H9 (cell line): Measurements from ENCODE around the gene TFRC. TPM values are rescaled to one million over a fixed set of nuclear protein-coding genes. Genes with fewer than 3 reads are reported as not detected.

Experiments
- DNase-seq: peaks from one replicate; pipeline ENCODE4 v3.0.0-alpha.2; 2017
- H2AFZ ChIP-seq: one replicate; pipeline ENCODE4 v1.6.1; 2013; ENCODE audit warnings: mild to moderate bottlenecking, low read length, control low read depth, moderate library complexity
- H2AK5ac ChIP-seq: 2 replicates; pipeline ENCODE4 v1.6.1; 2013; ENCODE audit warnings: low read length, control low read depth, mixed read lengths; ENCODE audit not compliant: insufficient read length
- H2BK120ac ChIP-seq: one replicate; pipeline ENCODE4 v1.6.1; 2013; ENCODE audit warnings: low read depth, mild to moderate bottlenecking, low read length, control low read depth, inconsistent platforms; ENCODE audit not compliant: poor library complexity, severe bottlenecking
- H2BK12ac ChIP-seq: 2 replicates; pipeline ENCODE4 v1.6.1; 2013; ENCODE audit warnings: low read length, control low read depth, mixed read lengths, low read depth; ENCODE audit not compliant: insufficient read length
- H2BK15ac ChIP-seq: 2 replicates; pipeline ENCODE4 v1.6.1; 2013; ENCODE audit warnings: low read depth, low read length, control low read depth
- H2BK20ac ChIP-seq: one replicate; pipeline ENCODE4 v1.6.1; 2013; ENCODE audit warnings: low read depth, mild to moderate bottlenecking, low read length, control low read depth, inconsistent platforms; ENCODE audit not compliant: poor library complexity, severe bottlenecking
- H2BK5ac ChIP-seq: 2 replicates; pipeline ENCODE4 v1.6.1; 2013; ENCODE audit warnings: low read length, control low read depth, mixed read lengths; ENCODE audit not compliant: insufficient read length
- H3K14ac ChIP-seq: 2 replicates; pipeline ENCODE4 v1.6.1; 2013; ENCODE audit warnings: low read length, control low read depth; ENCODE audit not compliant: insufficient read depth
- H3K18ac ChIP-seq: 2 replicates; pipeline ENCODE4 v1.6.1; 2013; ENCODE audit warnings: low read depth, mild to moderate bottlenecking, mixed read lengths, low read length, control low read depth; ENCODE audit not compliant: insufficient read length
- H3K23ac ChIP-seq: 2 replicates; pipeline ENCODE4 v1.6.1; 2013; ENCODE audit warnings: low read length, control low read depth, mixed read lengths, low read depth; ENCODE audit not compliant: insufficient read length
- H3K23me2 ChIP-seq: 2 replicates; pipeline ENCODE4 v1.6.1; 2013; ENCODE audit warnings: low read depth, mild to moderate bottlenecking, mixed read lengths, low read length, control low read depth; ENCODE audit not compliant: insufficient read length, poor library complexity, severe bottlenecking
- H3K27ac ChIP-seq: 2 replicates; pipeline ENCODE4 v1.5.1; 2013; ENCODE audit warnings: low read length, control low read depth, mixed read lengths, low read depth; ENCODE audit not compliant: insufficient read length
- H3K27me3 ChIP-seq: 2 replicates; pipeline ENCODE4 v1.6.1; 2013; ENCODE audit warnings: low read length, control low read depth, inconsistent platforms; ENCODE audit not compliant: insufficient read depth
- H3K4ac ChIP-seq: 2 replicates; pipeline ENCODE4 v1.6.1; 2013; ENCODE audit warnings: low read depth, mild to moderate bottlenecking, control low read depth, inconsistent platforms, low read length, moderate library complexity
- H3K4me1 ChIP-seq: 2 replicates; pipeline ENCODE4 v1.6.1; 2013; ENCODE audit warnings: low read length, control low read depth, inconsistent platforms; ENCODE audit not compliant: insufficient read depth
- H3K4me2 ChIP-seq: 2 replicates; pipeline ENCODE4 v1.6.1; 2013; ENCODE audit warnings: low read length, control low read depth, mixed read lengths; ENCODE audit not compliant: insufficient read length, insufficient read depth
- H3K56ac ChIP-seq: 2 replicates; pipeline ENCODE4 v1.6.1; 2013; ENCODE audit warnings: low read depth, mild to moderate bottlenecking, mixed read lengths, low read length, control low read depth; ENCODE audit not compliant: insufficient read length
- H3K79me1 ChIP-seq: 2 replicates; pipeline ENCODE4 v1.6.1; 2013; ENCODE audit warnings: low read depth, mild to moderate bottlenecking, moderate library complexity, low read length, control low read depth, inconsistent platforms; ENCODE audit not compliant: insufficient read depth, poor library complexity, severe bottlenecking
- H3K79me2 ChIP-seq: 2 replicates; pipeline ENCODE4 v1.6.1; 2013; ENCODE audit warnings: low read length, control low read depth, inconsistent platforms; ENCODE audit not compliant: insufficient read depth
- H3K9ac ChIP-seq: 2 replicates; pipeline ENCODE4 v1.6.1; 2013; ENCODE audit warnings: low read length, control low read depth, mixed read lengths; ENCODE audit not compliant: insufficient read length; ENCODE audit errors: extremely low read depth
- H3K9me3 ChIP-seq: one replicate; pipeline ENCODE4 v1.6.1; 2013; ENCODE audit warnings: low read depth, low read length, inconsistent platforms; ENCODE audit not compliant: control insufficient read depth
- H3T11ph ChIP-seq: one replicate; pipeline ENCODE4 v1.6.1; 2013; ENCODE audit warnings: mild to moderate bottlenecking, low read length, control low read depth, inconsistent platforms
- H4K20me1 ChIP-seq: one replicate; pipeline ENCODE4 v1.6.1; 2013; ENCODE audit not compliant: control insufficient read depth, insufficient read length, insufficient read depth
- H4K5ac ChIP-seq: 2 replicates; pipeline ENCODE4 v1.6.1; 2013; ENCODE audit warnings: low read depth, mild to moderate bottlenecking, mixed read lengths, low read length, control low read depth; ENCODE audit not compliant: insufficient read length
- H4K8ac ChIP-seq: replicated peaks from 2 replicates; pipeline ENCODE4 v1.6.1; 2013; ENCODE audit warnings: low read length, control low read depth, mixed read lengths, low read depth; ENCODE audit not compliant: insufficient read length
- H4K91ac ChIP-seq: 2 replicates; pipeline ENCODE4 v1.6.1; 2013; ENCODE audit warnings: low read depth, mild to moderate bottlenecking, moderate library complexity, mixed read lengths, low read length, control low read depth; ENCODE audit not compliant: insufficient read length
- H3K27ac Mint-ChIP-seq, 3 experiments: 2 replicates in 2 of 3; 3 replicates in 1 of 3; pipeline ENCODE4 v1.8.0; 2020 to 2021; ENCODE audit warnings: mixed read lengths in 3 of 3, mild to moderate bottlenecking in 1 of 3, moderate library complexity in 1 of 3
- H3K27me3 Mint-ChIP-seq: 2 replicates; pipeline ENCODE4 v1.8.0; 2021; ENCODE audit warnings: low read depth, mild to moderate bottlenecking, moderate library complexity, mixed read lengths
- H3K36me3 Mint-ChIP-seq, 3 experiments: 2 replicates in 2 of 3; 3 replicates in 1 of 3; pipeline ENCODE4 v1.8.0; 2020 to 2021; ENCODE audit warnings: low read depth in 3 of 3, mixed read lengths in 3 of 3; ENCODE audit not compliant: insufficient read depth in 1 of 3
- H3K4me1 Mint-ChIP-seq, 2 experiments: 2 replicates each; pipeline ENCODE4 v1.8.0; 2020; ENCODE audit warnings: mixed read lengths in 2 of 2
- H3K4me3 Mint-ChIP-seq, 2 experiments: 2 replicates in 1 of 2; 3 replicates in 1 of 2; pipeline ENCODE4 v1.8.0; 2020 to 2021; ENCODE audit warnings: mild to moderate bottlenecking in 2 of 2, mixed read lengths in 2 of 2, moderate library complexity in 1 of 2
- H3K9me3 Mint-ChIP-seq, 2 experiments: 2 replicates in 1 of 2; 3 replicates in 1 of 2; pipeline ENCODE4 v1.8.0; 2020; ENCODE audit warnings: mild to moderate bottlenecking in 2 of 2, mixed read lengths in 2 of 2, moderate library complexity in 1 of 2
- WGBS: extraction: QIAGEN DNeasy Blood & Tissue Kit; methylation state at CpG from one replicate; pipeline ENCODE4 v1.1.7; 2013; ENCODE audit warnings: missing lambda C conversion rate, low lambda C conversion rate, mixed read lengths; ENCODE audit not compliant: insufficient read length; ENCODE audit errors: extremely low coverage; 5-methylcytosine and 5-hydroxymethylcytosine counted together
- total RNA-seq: library from RNA; stranded (reverse); gene quantifications from 2 replicates; pipeline ENCODE4 v1.2.1, GENCODE V29; 2021
- TF ChIP-seq, protein P1 (sequence below): fragments of 200-600 bp; sonication (generic); conservative IDR thresholded peaks from 3 replicates; pipeline ENCODE4 v1.8.0; 2021; ENCODE audit warnings: antibody characterized with exemption, mild to moderate bottlenecking

The TFRC gene
- total RNA-seq, 1 experiment from 2014 or later, result 135 TPM

DNA sequence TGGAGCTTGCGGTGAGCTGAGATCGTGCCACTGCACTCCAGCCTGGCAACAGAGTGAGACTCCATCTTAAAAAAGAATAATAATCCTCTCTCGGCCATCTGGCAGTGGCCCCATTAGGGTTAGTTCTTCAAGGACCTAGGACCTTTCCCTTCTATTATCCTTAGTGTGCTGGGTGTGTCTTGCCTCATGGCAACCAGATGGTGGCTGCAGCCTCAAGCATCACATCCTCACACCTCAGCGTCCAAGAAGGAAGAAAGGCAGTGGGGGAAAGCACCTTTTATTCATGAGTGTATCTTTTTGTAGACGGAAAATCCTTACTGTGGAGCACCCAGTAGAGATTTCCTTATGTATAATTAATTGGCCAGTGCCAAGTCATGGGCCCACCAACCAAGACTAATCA, 42.7 kb upstream of the TFRC start:
- no peak overlapping the region for H3K4me2 ChIP-seq
- no CpG with 5 or more reads among the region's 5 CpGs for WGBS
- peaks cover 0 to 3% of the 10 kb centered on the region in 2 experiments; a peak in 2 of 5 replicates for H3K9me3 Mint-ChIP-seq
- DNase-seq, result no peak
- no peak overlapping the region for H4K5ac ChIP-seq
- TF ChIP-seq, protein P1, sequence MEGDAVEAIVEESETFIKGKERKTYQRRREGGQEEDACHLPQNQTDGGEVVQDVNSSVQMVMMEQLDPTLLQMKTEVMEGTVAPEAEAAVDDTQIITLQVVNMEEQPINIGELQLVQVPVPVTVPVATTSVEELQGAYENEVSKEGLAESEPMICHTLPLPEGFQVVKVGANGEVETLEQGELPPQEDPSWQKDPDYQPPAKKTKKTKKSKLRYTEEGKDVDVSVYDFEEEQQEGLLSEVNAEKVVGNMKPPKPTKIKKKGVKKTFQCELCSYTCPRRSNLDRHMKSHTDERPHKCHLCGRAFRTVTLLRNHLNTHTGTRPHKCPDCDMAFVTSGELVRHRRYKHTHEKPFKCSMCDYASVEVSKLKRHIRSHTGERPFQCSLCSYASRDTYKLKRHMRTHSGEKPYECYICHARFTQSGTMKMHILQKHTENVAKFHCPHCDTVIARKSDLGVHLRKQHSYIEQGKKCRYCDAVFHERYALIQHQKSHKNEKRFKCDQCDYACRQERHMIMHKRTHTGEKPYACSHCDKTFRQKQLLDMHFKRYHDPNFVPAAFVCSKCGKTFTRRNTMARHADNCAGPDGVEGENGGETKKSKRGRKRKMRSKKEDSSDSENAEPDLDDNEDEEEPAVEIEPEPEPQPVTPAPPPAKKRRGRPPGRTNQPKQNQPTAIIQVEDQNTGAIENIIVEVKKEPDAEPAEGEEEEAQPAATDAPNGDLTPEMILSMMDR, result no peak
- no peaks in the 10 kb centered on the region for H3K9me3 ChIP-seq
- H4K20me1 ChIP-seq, result no peaks in the 10 kb centered on the region
- H3K27me3 ChIP-seq, result no peaks in the 10 kb centered on the region
- H2BK15ac ChIP-seq, result no peak overlapping the region
- peaks cover 2% of the 10 kb centered on the region for H3K23me2 ChIP-seq
- no peak overlapping the region for H3K27ac ChIP-seq
- no peak overlapping the region for H4K8ac ChIP-seq
- no peak overlapping the region for H3T11ph ChIP-seq
- H3K4me1 Mint-ChIP-seq, result peaks cover 11 to 13% of the 10 kb centered on the region in 2 experiments
- H2AFZ ChIP-seq, result no peak overlapping the region
- no peak overlapping the region for H4K91ac ChIP-seq
- no peak overlapping the region for H2BK20ac ChIP-seq
- no peak overlapping the region for H3K56ac ChIP-seq
- no peak overlapping the region for H3K18ac ChIP-seq
- peaks cover 2% of the 10 kb centered on the region for H3K27me3 Mint-ChIP-seq
- H3K9ac ChIP-seq, result no peak overlapping the region
- no peak overlapping the region for H2BK120ac ChIP-seq
- no peak overlapping the region for H2AK5ac ChIP-seq
- no peak overlapping the region for H2BK12ac ChIP-seq
- H3K23ac ChIP-seq, result no peak overlapping the region
- no peaks in the 10 kb centered on the region for H3K79me1 ChIP-seq
- no peak overlapping the region for H3K14ac ChIP-seq
- H3K4me1 ChIP-seq, result peaks cover 5% of the 10 kb centered on the region; the same call in 1 of the 2 replicates
- H3K4ac ChIP-seq, result no peak overlapping the region
- no peaks in the 10 kb centered on the region for H3K36me3 Mint-ChIP-seq
- H3K4me3 Mint-ChIP-seq, result no peak overlapping the region
- no peak overlapping the region for H2BK5ac ChIP-seq
- no peak overlapping the region for H3K27ac Mint-ChIP-seq
- H3K79me2 ChIP-seq, result no peaks in the 10 kb centered on the region
